Adipocyte (in vitro differentiated cells): ENCODE measurements around the gene IFI6.
"Not testable (repeated sequence)": the region's sequence is repeated elsewhere in the genome, so short reads cannot be mapped to it uniquely, and the experiment has no call there.

Experiments
- DNase-seq: peaks from one replicate; pipeline ENCODE4 v3.0.0-alpha.2; 2015; ENCODE audit warnings: low read depth
- H3K27me3 ChIP-seq: replicated peaks from 2 replicates; pipeline ENCODE4 v1.7.0; 2013; ENCODE audit warnings: mild to moderate bottlenecking, low read length, moderate library complexity; ENCODE audit not compliant: control insufficient read depth, insufficient read depth
- H3K36me3 ChIP-seq: 2 replicates; pipeline ENCODE4 v1.7.0; 2013; ENCODE audit warnings: low read length, mild to moderate bottlenecking, moderate library complexity; ENCODE audit not compliant: control insufficient read depth, insufficient read depth, severe bottlenecking
- H3K4me1 ChIP-seq: 2 replicates; pipeline ENCODE4 v1.7.0; 2013; ENCODE audit warnings: mild to moderate bottlenecking, low read length, moderate library complexity; ENCODE audit not compliant: control insufficient read depth, insufficient read depth
- H3K4me3 ChIP-seq: 2 replicates; pipeline ENCODE4 v1.7.0; 2013; ENCODE audit warnings: mild to moderate bottlenecking, low read length, moderate library complexity
- H3K9ac ChIP-seq: 2 replicates; pipeline ENCODE4 v1.7.0; 2013; ENCODE audit warnings: mild to moderate bottlenecking, low read length, moderate library complexity
- H3K9me3 ChIP-seq: 2 replicates; pipeline ENCODE4 v1.7.0; 2013; ENCODE audit warnings: mild to moderate bottlenecking, low read length, moderate library complexity; ENCODE audit not compliant: control insufficient read depth

Gene IFI6, protein sequence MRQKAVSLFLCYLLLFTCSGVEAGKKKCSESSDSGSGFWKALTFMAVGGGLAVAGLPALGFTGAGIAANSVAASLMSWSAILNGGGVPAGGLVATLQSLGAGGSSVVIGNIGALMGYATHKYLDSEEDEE

DNA sequence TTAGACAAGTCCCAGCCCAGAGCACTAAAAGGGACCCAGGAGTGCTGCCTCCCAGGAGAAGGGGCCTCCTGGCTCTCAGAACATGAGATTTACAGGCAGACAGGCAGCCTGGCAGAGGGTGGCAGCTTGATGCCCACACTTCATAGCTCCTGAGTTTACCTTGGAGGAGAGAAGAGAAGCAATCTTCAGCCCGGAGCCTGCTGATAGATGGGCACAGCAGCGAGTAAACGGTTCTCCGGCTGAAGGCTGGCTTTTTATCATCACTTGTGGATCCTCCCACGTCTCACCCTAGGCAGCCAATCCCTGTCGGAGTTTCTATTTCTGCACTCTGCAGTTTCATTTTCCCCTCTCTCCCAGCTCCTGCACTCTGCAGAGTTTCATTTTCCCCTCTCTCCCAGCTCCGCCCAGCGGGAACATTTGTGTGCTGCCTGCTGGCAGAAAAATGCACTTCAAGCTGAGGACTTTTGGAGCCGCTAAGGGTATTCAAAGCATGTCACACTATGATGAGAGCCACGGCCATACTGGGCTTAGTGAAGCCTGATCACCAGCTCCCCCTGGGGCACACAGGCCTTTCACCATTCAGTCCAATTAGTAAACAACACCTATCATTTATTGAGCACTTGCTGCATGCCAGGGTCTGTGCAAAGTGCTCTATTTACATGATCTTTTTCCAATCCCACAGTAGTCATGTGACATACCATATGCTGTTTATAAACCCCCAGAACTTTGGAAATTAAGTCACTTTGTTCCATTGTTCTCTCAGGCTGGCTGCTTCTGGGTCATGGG, at the start of gene IFI6:
IFI6 (minus strand) TSS at position 229 of the 786 bp plus-strand sequence. CDS start 2,878 bp downstream, outside the sequence.
- no peaks in the 10 kb centered on the region for H3K27me3 ChIP-seq

DNA sequence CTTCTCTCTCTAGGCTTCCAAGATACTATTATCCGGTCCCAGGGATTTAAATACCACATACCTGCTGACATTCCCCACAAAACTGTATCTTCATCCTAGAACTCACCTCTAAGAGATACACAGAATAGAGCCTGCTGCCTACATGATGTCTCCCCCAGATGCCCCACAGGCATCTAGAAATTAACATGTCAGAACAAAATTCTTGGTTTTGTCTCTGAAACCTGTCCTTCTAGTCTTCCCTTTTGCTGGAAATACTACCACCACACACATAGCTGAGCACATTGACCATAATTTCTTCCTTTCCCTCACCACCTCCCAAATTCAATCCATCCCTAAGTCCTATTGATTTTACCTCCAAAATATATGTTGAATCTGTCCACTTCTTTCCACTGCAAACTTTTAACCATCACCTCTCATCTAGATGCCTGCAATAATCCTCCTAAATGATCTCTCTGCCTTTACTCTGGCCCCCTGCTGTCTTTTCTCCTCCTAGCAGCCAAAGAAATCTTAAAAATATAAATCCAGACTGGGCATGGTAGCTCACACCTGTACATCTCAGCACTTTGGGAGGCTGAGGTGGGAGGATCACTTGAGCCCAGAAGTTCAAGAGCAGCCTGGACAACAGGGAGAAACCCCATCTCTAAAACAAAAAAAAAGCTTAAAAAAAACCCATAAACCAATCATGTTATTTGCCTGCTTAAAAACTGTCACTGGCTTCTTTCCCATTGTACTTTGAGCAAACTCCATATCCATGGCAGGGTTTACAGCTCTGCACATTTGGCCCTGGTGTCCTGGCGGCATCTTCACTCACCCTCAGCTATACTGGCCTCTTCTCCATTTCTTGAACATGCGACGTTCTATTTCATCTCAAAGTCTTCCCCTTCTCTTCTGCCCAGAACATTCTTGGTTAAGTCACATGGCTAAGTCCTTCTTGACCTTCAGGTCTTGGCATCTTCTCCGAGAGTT, 47.6 kb upstream of the IFI6 start:
- no peaks in the 10 kb centered on the region for H3K36me3 ChIP-seq
- peaks cover 14% of the 10 kb centered on the region for H3K27me3 ChIP-seq
- peaks cover 9% of the 10 kb centered on the region for H3K9me3 ChIP-seq
- no peak overlapping the region for H3K9ac ChIP-seq
- H3K4me3 ChIP-seq, result no peak overlapping the region
- H3K4me1 ChIP-seq, result peaks cover 2% of the 10 kb centered on the region
- DNase-seq, result peak; percentile 48

More for the DNA sequence above, at the start of gene IFI6:
- H3K4me3 ChIP-seq, result peak within 1 kb of the TSS; percentile 91
- H3K36me3 ChIP-seq, result no peaks in the 10 kb centered on the region
- no peaks in the 10 kb centered on the region for H3K9me3 ChIP-seq
- peaks cover 33% of the 10 kb centered on the region for H3K4me1 ChIP-seq
- H3K9ac ChIP-seq, result peak within 1 kb of the TSS; percentile 90
- peak; percentile 98 for DNase-seq

DNA sequence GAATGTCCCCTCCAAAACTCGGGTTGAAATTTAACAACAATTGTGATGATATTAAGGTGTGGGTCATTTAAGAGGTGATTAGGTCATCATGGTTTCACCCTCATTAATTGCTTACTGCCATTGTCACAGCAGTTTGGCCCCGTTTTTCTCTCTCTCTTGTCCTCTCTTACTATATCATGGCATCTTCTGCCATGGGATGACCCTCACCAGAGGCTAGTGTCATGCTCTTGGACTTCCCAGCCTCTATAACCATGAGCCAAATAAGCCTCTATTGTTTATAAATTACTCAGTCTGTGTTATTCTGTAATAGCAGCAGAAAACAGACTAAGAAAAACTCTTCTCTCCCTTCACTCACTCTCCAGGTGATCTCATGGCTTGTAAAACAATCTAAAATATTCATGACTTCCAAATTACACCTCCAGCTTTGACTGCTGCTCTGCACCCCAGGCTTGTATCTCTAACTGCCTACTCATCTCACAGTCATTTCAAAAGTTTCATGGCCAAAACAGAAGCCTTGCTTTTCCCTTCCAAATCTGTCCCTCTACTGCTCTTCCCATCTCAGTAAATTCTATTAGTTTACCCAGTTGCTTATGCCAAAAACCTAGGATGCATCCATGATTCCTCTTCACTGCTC, 44.4 kb upstream of the IFI6 start:
- Histone ChIP-seq H3K4me1 (no peaks in the 10 kb centered on the region), H3K9ac (no peak overlapping the region), H3K9me3 (peaks cover 9% of the 10 kb centered on the region), H3K4me3 (no peak overlapping the region), H3K27me3 (peaks cover 14% of the 10 kb centered on the region), H3K36me3 (no peaks in the 10 kb centered on the region)
- DNase-seq, result no peak

DNA sequence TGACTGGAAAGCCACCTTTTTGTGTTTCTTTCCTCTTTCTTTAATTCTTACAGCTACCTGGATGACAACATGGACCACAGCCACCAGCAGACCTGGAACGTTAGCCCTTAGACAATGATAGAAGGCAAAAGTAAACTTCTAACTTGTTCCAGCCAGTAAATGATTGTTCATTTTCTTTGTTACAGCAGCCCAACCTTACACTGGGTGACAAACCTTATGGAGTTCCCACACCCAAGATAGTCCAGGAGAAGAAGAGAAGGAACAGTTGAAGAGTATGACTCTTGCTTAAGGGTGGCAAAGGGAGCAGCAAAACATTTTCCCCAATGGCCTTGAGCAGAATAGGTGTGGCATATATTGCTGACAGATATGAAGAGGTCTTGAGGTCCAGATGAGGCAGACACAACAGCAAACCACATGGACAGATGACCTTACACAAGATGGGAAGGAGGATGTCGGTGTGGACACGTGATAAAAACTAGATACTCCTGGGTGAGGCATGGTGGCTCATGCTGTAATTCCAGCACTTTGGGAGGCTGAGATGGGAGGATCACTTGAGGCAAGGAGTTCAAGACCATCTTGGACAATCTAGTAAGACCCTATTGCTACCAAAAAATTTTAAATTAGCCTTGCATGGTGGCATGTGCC, 42.0 kb upstream of the IFI6 start:
- DNase-seq, result no peak
- Histone ChIP-seq H3K9ac (no peak overlapping the region), H3K27me3 (peaks cover 14% of the 10 kb centered on the region), H3K36me3 (no peaks in the 10 kb centered on the region), H3K9me3 (peaks cover 9% of the 10 kb centered on the region), H3K4me3 (no peak overlapping the region), H3K4me1 (no peaks in the 10 kb centered on the region)

DNA sequence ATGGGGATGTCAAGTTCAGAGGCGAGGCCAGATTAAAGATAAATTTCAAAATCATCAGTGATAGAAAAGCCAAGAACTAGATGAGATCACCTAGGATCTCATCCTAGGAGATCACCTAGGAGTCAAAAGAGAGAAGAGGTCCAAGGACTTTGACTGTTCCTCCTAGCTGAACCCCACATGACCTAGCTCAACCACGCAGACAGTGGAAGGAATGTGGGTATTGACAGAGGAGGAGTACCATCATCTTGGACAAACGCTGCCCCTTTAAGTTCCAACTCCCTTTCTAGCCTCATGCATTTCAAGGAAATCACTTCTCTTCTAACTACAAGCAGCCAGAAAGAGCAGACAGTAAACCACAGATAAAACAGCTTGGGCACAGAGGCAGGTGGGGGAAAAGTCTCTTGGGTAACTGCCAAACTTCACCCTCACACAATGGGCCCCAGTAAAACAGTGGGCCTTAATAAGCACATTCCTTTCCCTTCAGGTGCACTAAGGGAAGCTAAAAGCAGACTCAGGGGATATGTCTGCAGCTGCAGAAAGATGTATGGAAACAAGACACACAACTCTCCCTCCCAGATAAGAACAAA, 41.2 kb upstream of the IFI6 start:
- Histone ChIP-seq H3K36me3 (no peaks in the 10 kb centered on the region), H3K9ac (no peak overlapping the region), H3K4me1 (no peaks in the 10 kb centered on the region), H3K9me3 (peaks cover 9% of the 10 kb centered on the region), H3K4me3 (no peak overlapping the region), H3K27me3 (peaks cover 14% of the 10 kb centered on the region)
- DNase-seq, result no peak

DNA sequence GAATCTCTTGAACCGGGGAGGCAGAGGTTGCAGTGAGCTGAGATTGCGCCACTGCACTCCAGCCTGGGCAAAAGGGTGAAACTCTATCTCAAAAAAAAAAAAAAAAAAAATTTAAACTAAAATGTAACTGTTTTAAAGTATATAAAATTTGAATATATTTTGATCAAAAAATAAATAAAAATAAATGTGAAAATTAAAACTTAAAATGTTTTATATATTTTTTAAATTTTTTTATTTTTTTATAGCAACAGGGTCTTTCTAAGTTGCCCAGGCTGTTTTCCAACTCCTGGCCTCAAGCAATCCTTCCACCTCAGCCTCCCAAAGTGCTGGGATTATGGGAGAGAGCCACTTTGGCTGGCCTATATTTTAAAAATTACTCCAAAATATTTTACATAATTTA, 38.6 kb upstream of the IFI6 start:
- Histone ChIP-seq H3K36me3 (no peaks in the 10 kb centered on the region), H3K4me3 (no peak overlapping the region), H3K9ac (no peak overlapping the region), H3K27me3 (peaks cover 7% of the 10 kb centered on the region), H3K9me3 (no peaks in the 10 kb centered on the region), H3K4me1 (no peaks in the 10 kb centered on the region)
- no peak for DNase-seq

DNA sequence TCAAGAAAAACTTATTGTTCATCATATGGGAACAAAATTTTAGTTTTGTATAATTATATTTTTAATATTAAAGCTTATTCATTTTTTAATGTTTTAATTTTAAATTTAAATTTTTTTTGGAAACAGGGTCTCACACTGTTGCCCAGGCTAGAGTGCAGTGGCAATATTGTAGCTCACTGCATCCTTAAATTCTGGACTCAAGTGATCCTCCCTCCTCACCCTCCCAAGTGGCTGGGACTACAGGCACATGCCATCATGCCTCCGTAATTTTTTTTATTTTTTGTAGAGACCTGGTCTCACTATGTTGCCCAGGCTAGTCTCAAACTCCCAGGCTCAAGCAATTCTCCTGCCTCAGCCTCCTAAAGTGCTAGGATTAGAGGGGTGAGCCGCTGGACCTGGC, 33.6 kb upstream of the IFI6 start:
- H3K9ac ChIP-seq, result no peak overlapping the region
- H3K36me3 ChIP-seq, result no peaks in the 10 kb centered on the region
- H3K9me3 ChIP-seq, result peaks cover 5% of the 10 kb centered on the region
- no peaks in the 10 kb centered on the region for H3K4me1 ChIP-seq
- peaks cover 11% of the 10 kb centered on the region for H3K27me3 ChIP-seq
- H3K4me3 ChIP-seq, result no peak overlapping the region
- DNase-seq, result no peak

DNA sequence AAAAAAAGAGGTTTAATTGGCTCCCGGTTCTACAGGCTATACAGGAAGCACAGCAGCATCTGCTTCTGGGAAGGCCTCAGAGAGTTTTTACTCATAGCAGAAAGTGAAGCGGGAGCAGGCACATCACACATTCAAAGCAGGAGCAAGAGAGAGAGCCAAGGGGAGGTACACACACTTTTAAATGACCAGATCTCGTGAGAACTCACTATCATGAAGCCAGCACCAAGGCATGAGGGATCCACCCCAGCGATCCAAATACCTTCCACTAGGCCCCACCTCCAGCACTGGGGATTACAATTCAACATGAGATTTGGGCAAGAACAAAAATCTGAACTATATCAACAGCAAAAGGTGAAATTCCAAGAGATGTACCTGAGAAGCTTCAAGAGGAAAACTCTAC, 33.0 kb upstream of the IFI6 start:
- no peaks in the 10 kb centered on the region for H3K4me1 ChIP-seq
- H3K4me3 ChIP-seq, result no peak overlapping the region
- H3K9ac ChIP-seq, result no peak overlapping the region
- H3K27me3 ChIP-seq, result peaks cover 11% of the 10 kb centered on the region
- H3K36me3 ChIP-seq, result no peaks in the 10 kb centered on the region
- no peak for DNase-seq
- H3K9me3 ChIP-seq, result peaks cover 5% of the 10 kb centered on the region

DNA sequence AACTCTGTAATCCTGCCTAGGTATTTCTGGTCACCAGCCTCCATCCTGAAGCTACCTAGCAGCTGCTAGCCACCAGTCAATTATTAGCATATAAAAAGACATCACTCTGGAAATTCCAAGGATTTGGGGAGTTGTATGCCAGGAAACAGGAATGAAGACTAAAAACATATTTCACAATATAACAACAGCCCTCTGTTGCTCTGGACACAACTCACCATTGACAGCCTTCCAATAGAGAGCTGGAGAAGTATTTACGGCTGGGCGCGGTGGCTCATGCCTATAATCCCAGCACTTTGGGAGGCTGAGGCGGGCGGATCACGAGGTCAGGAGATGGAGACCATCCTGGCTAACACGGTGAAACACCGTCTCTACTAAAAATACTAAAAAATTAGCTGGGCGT, 24.8 kb upstream of the IFI6 start:
- H3K27me3 ChIP-seq, DNase-seq, H3K9ac ChIP-seq, H3K36me3 ChIP-seq, H3K4me1 ChIP-seq, H3K4me3 ChIP-seq, H3K9me3 ChIP-seq: not testable (repeated sequence)

DNA sequence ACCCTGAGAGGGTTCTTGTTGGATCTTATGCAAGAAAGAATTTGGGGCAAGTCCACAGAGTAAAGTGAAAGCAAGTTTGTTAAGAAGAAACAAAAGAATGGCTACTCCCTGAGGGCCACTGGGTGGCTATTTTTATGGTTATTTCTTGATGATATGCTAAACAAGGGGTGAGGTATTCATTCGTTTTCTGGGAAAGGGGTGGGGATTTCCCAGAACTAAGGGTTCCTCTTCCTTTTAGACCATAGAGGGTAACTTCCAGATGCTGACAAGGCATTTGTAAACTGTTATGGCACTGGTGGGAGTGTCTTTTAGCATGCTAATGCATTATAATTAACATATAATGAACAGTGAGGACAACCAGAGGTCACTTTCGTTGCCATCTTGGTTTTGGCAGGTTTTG, 18.2 kb upstream of the IFI6 start:
- Histone ChIP-seq H3K9ac (peak overlapping the region; percentile 57), H3K27me3 (no peaks in the 10 kb centered on the region), H3K36me3 (no peaks in the 10 kb centered on the region), H3K4me1 (peaks cover 15% of the 10 kb centered on the region), H3K4me3 (peak overlapping the region; percentile 69), H3K9me3 (no peaks in the 10 kb centered on the region)
- no peak for DNase-seq
